Activated T-cell treated with anti-CD3 and anti-CD28 coated beads for 1 hour (primary cell): ENCODE results near the gene OCIAD1.

Experiments used
- DNase-seq: peaks from one replicate; pipeline ENCODE4 v3.0.0-alpha.2; 2020; ENCODE audit warnings: low read depth

OCIAD1 gene

GRCh38 chr4:48891028-48891619 lies 60.2 kb downstream of the OCIAD1 start:
- no peak for DNase-seq

- no peak for DNase-seq
These were observed 66.0 kb downstream of the OCIAD1 start for GRCh38 chr4:48896845-48897244.

GRCh38 chr4:48898733-48899431 lies 68.0 kb downstream of the OCIAD1 start:
- DNase-seq: no peak

GRCh38 chr4:48899432-48899749 lies 68.5 kb downstream of the OCIAD1 start:
- DNase-seq: no peak

GRCh38 chr4:48899950-48900349 lies 69.1 kb downstream of the OCIAD1 start:
- DNase-seq: no peak

GRCh38 chr4:48901196-48901595 lies 70.3 kb downstream of the OCIAD1 start:
- DNase-seq: no peak

- no peak for DNase-seq
These were observed 71.4 kb downstream of the OCIAD1 start for GRCh38 chr4:48902266-48902665.

GRCh38 chr4:48904101-48904500 lies 73.2 kb downstream of the OCIAD1 start:
- no peak for DNase-seq

- DNase-seq: no peak
These were observed 73.8 kb downstream of the OCIAD1 start for GRCh38 chr4:48904541-48905142.

GRCh38 chr4:48905363-48906015 lies 74.6 kb downstream of the OCIAD1 start:
- DNase-seq: no peak

- peak; percentile 76 for DNase-seq
These were observed 75.6 kb downstream of the OCIAD1 start, which contains the start of gene OCIAD2 for GRCh38 chr4:48906206-48907173. TSS of gene OCIAD2 (minus strand) at chr4:48906774. CDS start at chr4:48904549, 2,225 bp downstream.

- no peak for DNase-seq
These were observed 77.0 kb downstream of the OCIAD1 start for GRCh38 chr4:48907706-48908477.

GRCh38 chr4:48908687-48909086 lies 77.8 kb downstream of the OCIAD1 start:
- no peak for DNase-seq

- DNase-seq: no peak
These were observed 78.8 kb downstream of the OCIAD1 start for GRCh38 chr4:48909697-48910096.

- DNase-seq: no peak
These were observed 79.6 kb downstream of the OCIAD1 start for GRCh38 chr4:48910511-48910910.
